Measurements from ENCODE around the gene POLR2L. TPM values are rescaled to one million over a fixed set of nuclear protein-coding genes. Genes with fewer than 3 reads are reported as not detected.

POLR2L gene
- total RNA-seq, 1 donor from 2014 or later, result 78.7 TPM

DNA sequence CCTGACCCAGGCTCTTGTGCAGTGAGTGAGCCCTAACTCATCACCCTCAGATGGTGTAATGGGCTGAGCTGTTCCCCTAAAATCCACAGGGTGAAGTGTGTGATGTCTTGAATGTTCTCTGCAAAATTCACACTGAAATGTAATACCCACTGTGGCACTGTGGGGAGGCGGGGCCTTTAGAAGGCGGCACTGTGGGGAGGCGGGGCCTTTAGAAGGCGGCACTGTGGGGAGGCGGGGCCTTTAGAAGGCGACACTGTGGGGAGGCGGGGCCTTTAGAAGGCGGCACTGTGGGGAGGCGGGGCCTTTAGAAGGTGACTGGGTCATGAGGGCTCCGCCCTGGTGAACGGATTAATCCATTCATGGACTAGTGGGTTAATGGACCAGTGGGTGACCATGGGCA, 35.2 kb upstream of the POLR2L start:
- H3K4me3 Mint-ChIP-seq, result no peak overlapping the region
- H3K36me3 Mint-ChIP-seq, result peaks cover 32% of the 10 kb centered on the region
- no peak for TF ChIP-seq CTCF (IDR thresholded peaks at IDR 0.05; ENCODE audit: unreplicated experiment)
- no peaks in the 10 kb centered on the region for H3K9me3 Mint-ChIP-seq
- no peak overlapping the region for H3K27ac Mint-ChIP-seq
- DNase-seq (ENCODE audit: low spot score in 2 of 2, unreplicated experiment in 2 of 2), result no peak
- no peaks in the 10 kb centered on the region for H3K4me1 Mint-ChIP-seq
- H3K27me3 Mint-ChIP-seq (ENCODE audit: low read depth), result no peaks in the 10 kb centered on the region

DNA sequence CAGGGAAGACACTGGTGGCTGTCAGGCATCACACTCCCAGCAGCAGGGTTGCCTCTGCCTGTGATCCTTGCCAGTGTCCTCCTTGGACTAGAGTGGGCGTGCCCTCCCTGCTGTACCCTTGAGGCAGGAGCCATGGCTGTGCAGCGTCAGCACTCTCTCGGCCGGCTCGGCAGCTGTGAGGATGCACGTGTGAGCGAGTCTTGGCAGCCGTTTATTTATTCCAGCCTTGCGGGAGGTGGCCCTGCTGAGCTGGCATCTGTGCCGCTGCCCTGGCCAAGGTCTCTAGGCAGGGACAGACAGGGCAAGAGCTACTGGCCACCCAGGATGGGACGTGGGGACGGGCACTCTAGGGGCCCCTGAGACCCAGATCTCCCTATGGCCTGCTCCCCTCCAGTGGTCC, 34.2 kb upstream of the POLR2L start:
- DNase-seq (ENCODE audit: low spot score in 2 of 2, unreplicated experiment in 2 of 2), result no peak
- no peak for TF ChIP-seq CTCF (IDR thresholded peaks at IDR 0.05; ENCODE audit: unreplicated experiment)
- H3K4me3 Mint-ChIP-seq, result no peak overlapping the region
- no peaks in the 10 kb centered on the region for H3K27me3 Mint-ChIP-seq (ENCODE audit: low read depth)
- no peaks in the 10 kb centered on the region for H3K9me3 Mint-ChIP-seq
- no peaks in the 10 kb centered on the region for H3K4me1 Mint-ChIP-seq
- H3K27ac Mint-ChIP-seq, result no peak overlapping the region
- H3K36me3 Mint-ChIP-seq, result peaks cover 26% of the 10 kb centered on the region

GRCh38 chr11:875769-876301, 33.5 kb upstream of the POLR2L start:
- no peaks in the 10 kb centered on the region for H3K27me3 Mint-ChIP-seq (ENCODE audit: low read depth)
- no peak overlapping the region for H3K4me3 Mint-ChIP-seq
- DNase-seq (ENCODE audit: low spot score in 2 of 2, unreplicated experiment in 2 of 2), result no peak
- peaks cover 23% of the 10 kb centered on the region for H3K36me3 Mint-ChIP-seq
- H3K9me3 Mint-ChIP-seq, result no peaks in the 10 kb centered on the region
- H3K4me1 Mint-ChIP-seq, result no peaks in the 10 kb centered on the region
- H3K27ac Mint-ChIP-seq, result no peak overlapping the region
- TF ChIP-seq CTCF (IDR thresholded peaks at IDR 0.05; ENCODE audit: unreplicated experiment), result no peak

DNA sequence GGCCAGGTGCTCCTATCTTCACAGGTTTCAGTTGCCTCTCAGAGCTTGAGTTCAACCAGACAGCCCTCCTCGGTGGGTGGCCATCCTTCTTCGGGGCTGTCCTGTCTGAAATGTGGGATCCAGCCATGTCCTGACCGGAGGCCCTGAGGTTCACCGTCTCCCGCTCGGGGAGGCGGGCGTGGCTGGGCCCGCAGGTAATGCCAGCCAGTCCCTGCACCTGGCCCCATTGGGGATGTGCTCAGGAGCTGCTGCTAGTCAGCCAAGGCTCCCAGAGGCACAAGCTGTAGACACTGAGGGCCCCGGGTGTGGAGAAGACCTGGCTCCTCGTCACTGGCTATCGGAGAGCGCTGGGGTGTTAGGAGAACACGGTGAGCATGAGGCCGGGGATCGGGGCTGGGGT, 32.9 kb upstream of the POLR2L start:
- DNase-seq (ENCODE audit: low spot score in 2 of 2, unreplicated experiment in 2 of 2), result no peak
- Mint-ChIP-seq H3K27ac (no peak overlapping the region), H3K4me3 (no peak overlapping the region), H3K9me3 (no peaks in the 10 kb centered on the region), H3K36me3 (peaks cover 20% of the 10 kb centered on the region), H3K27me3 (ENCODE audit: low read depth) (no peaks in the 10 kb centered on the region), H3K4me1 (no peaks in the 10 kb centered on the region)
- TF ChIP-seq CTCF (IDR thresholded peaks at IDR 0.05; ENCODE audit: unreplicated experiment), result no peak

DNA sequence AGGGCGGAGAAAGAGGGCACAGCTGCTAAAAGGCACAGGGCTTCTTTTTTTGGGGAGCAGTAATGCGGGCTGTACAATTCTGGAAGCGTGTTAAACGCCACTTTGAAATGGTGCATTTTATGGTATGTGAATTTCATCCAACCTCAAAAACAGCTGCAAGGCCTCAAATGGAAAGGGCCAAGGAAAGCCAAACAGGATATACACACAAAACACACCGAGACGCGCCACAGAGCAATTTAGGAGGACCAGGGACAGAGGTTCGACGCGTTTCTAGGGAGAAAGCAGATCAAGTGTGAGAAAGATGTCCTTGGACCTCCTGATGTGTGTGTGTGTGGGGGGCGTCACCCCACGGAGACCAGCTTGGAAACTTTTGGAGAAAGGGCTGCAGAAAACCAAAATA, 31.4 kb upstream of the POLR2L start:
- no peak overlapping the region for H3K27ac Mint-ChIP-seq
- no peaks in the 10 kb centered on the region for H3K4me1 Mint-ChIP-seq
- H3K36me3 Mint-ChIP-seq, result peaks cover 17% of the 10 kb centered on the region
- DNase-seq (ENCODE audit: low spot score in 2 of 2, unreplicated experiment in 2 of 2), result no peak
- H3K9me3 Mint-ChIP-seq, result no peaks in the 10 kb centered on the region
- no peaks in the 10 kb centered on the region for H3K27me3 Mint-ChIP-seq (ENCODE audit: low read depth)
- H3K4me3 Mint-ChIP-seq, result no peak overlapping the region
- TF ChIP-seq CTCF (IDR thresholded peaks at IDR 0.05; ENCODE audit: unreplicated experiment), result no peak

GRCh38 chr11:872799-873198, 30.5 kb upstream of the POLR2L start:
- no peaks in the 10 kb centered on the region for H3K4me1 Mint-ChIP-seq
- H3K27me3 Mint-ChIP-seq (ENCODE audit: low read depth), result no peaks in the 10 kb centered on the region
- H3K36me3 Mint-ChIP-seq, result peaks cover 20% of the 10 kb centered on the region
- H3K4me3 Mint-ChIP-seq, result no peak overlapping the region
- H3K27ac Mint-ChIP-seq, result no peak overlapping the region
- no peak for TF ChIP-seq CTCF (IDR thresholded peaks at IDR 0.05; ENCODE audit: unreplicated experiment)
- H3K9me3 Mint-ChIP-seq, result no peaks in the 10 kb centered on the region
- DNase-seq (ENCODE audit: low spot score in 2 of 2, unreplicated experiment in 2 of 2), result no peak

All from mesothelial cell of epicardium (in vitro differentiated cells).